Measurements from ENCODE around the gene P2RY11.

The P2RY11 gene

DNA sequence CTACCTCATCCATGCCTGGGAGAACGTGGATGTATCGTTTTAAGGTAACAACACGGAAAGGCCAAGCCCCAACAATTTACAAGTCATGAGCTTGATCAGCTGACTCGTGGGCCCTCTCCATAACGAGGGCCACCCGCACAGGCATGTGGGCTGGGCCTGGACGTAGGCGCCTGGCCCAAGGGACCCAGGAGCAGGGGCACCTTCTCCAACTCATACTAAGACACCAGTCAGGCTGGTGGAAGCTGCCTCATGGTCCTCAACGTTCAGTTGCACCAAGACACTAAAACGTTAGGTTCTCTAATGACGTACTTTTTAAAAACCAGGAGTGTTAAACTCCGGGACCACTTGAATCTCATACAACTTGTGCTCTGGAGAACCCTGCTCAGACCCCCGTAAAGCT, 30.0 kb downstream of the P2RY11 start:
- DNase-seq (ENCODE audit: low read depth, low spot score) = no peak

GRCh38 chr19:10141973-10142372, 30.5 kb downstream of the P2RY11 start:
- no peak for DNase-seq (ENCODE audit: low read depth, low spot score)

DNA sequence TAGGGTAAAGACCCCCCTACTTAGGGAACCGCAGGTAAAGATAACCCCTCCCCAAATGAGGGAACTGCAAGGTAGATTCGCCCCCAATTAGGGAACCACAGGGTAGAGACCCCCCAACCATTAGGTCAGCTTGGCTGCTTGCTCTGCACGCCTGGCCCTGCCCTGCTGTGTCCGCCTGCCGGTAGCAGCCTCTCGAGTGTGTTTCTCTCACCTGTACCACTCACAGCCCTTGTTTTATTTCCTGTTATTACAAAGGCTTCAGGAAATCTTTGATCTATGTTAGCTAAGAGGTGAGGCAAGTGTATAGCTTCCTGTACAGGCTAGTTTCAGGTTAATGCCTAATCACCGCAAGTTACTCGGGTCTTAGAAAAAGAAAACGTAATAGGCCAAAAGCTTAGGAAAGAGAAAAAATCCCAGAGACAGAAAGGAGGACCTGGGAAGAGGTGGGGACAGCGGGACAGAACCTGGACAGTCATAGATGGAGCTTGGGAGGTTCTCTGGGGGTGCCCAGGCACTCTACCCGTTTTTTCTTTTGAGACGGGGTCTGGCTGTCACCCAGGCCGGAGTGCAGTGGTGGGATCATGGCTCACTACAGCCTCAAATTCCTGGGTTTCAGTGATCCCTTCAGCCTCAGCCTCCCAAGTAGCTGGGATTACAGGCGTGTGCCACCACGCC, 31.3 kb downstream of the P2RY11 start:
- DNase-seq (ENCODE audit: low read depth, low spot score) = no peak

GRCh38 chr19:10143681-10144080, 32.2 kb downstream of the P2RY11 start:
- no peak for DNase-seq (ENCODE audit: low read depth, low spot score)

GRCh38 chr19:10144361-10144760, 32.9 kb downstream of the P2RY11 start:
- DNase-seq (ENCODE audit: low read depth, low spot score) = no peak

DNA sequence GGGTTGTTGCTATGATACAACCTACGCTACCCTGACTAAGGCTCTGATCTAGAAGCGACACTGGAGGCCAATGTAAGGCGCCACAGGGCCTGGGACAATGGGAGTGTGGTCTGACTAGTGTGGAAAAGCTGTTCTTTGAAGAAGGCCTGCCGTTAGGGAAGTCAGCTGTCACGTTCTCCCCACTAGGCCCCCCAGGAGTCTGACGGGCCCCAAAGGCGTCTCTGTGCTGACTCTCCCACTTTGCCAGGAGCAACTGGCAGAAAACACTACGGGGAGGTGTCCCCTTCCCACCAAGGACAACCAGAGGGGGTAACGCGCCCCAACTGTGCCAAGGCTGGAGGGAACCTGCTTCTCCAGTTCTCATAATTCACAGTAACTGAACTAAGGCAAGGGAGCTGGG, 33.5 kb downstream of the P2RY11 start:
- DNase-seq (ENCODE audit: low read depth, low spot score) = no peak

GRCh38 chr19:10146142-10146541, 34.6 kb downstream of the P2RY11 start:
- no peak for DNase-seq (ENCODE audit: low read depth, low spot score)

DNA sequence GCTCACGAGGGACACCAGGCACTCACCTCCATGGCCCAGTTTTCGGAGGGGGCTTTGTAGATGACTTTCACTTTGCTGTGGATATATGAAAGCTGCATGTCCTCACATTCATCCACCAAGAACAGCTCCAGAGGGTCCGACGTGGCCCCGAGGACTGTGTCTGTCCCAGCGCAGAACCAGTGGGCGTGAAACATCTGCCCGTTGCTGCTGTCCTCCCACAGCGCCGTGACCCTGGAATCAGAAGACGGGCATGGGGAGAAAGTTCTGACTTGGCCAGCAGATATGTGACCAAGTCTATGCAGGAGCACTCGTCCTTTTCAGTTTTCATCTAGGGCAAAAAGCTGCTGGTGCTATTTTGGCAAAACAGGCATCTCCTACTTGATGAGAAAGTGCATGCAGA, 37.9 kb downstream of the P2RY11 start:
- DNase-seq (ENCODE audit: low read depth, low spot score) = no peak

DNA sequence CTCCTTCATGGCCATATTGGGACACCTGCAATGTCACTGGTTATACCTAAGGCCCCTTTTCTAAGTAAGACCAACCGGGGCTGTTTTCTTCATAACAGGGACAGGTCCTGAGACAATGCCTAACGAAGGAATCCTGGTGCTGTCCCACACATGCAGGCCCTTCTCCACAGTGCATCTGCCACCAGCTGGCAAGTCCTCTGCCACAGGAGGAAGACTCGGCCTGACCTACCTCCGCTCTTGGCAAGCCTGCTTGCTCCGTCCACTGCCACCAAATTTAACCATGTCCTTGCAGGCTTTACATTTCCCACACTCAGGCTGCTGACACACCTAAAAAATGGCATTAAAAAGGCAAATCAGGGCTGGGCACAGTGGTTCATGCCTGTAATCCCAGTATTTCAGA, 40.0 kb downstream of the P2RY11 start:
- no peak for DNase-seq (ENCODE audit: low read depth, low spot score)

DNA sequence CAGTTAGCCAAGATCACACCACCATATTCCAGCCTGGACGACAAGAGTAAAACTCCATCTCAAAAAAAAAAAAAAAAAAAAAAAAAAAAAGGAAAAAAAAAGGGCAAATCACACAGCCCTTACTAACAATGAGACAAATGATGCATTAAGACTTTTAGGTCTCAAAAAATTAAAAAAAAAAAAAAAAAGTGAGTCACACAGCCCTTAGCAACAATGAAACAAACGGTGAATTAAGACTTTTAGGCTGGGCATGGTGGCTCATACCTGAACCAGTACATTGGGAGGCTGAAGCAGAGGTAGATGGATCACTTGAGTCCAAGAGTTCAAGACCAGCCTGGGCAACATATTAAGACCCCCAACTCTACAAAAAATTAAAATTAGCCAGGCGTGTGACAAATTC, 40.6 kb downstream of the P2RY11 start:
- DNase-seq (ENCODE audit: low read depth, low spot score) = no peak

- DNase-seq (ENCODE audit: low read depth, low spot score) = no peak
Measured at GRCh38 chr19:10155839-10156238, 44.3 kb downstream of the P2RY11 start.

GRCh38 chr19:10158071-10158470, 46.6 kb downstream of the P2RY11 start:
- DNase-seq (ENCODE audit: low read depth, low spot score) = no peak

DNA sequence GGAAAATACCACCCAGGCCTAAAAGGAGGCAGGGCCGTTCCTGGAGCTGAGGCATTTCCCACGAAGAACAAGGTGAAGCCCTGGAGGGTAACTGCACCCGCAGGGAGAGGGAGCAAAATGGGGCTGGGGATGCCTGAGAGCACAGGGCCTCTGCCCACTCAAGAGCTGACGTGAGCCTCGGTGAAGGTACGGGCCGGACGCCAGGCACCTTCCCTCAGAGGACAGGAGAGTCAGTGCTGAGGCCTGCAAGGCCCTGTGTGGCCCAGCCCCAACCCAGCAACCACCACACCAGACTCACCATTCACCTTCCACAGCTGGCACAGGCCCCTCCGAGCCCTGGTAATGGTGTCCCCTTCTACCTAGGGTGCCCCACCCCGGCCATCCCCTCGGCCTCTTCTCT, 47.0 kb downstream of the P2RY11 start:
- no peak for DNase-seq (ENCODE audit: low read depth, low spot score)

- no peak for DNase-seq (ENCODE audit: low read depth, low spot score)
Measured at GRCh38 chr19:10159610-10160009, 48.1 kb downstream of the P2RY11 start.

- no peak for DNase-seq (ENCODE audit: low read depth, low spot score)
Measured at GRCh38 chr19:10163536-10163935, 52.0 kb downstream of the P2RY11 start.
